ENCODE results near the gene AP3S2.

GRCh38 chr15:89908226-89908625, 14.4 kb upstream of the AP3S2 start:
- TF ChIP-seq CTCF (IDR thresholded peaks at IDR 0.05) (no peak), EZH2 (IDR thresholded peaks at IDR 0.05; ENCODE audit: borderline replicate concordance, insufficient read depth, low read depth, low read length, poor library complexity, severe bottlenecking) (no peak)

All from B cell (primary cell).